Measurements from ENCODE around the gene PSMD6. TPM values are rescaled to one million over a fixed set of nuclear protein-coding genes. Genes with fewer than 3 reads are reported as not detected.
A peak's percentile ranks its signal among the peaks of the same experiment; 100 is the strongest.

The PSMD6 gene
- polyA plus RNA-seq: 10 to 100 TPM; 51.4 to 65.2 (median 56.0) TPM
- long read RNA-seq, donor 1: 0 reads
- long read RNA-seq, donor 2, transcript PSMD6-201 (8 exons, 1,430 nt): major isoform, 10 of 15 reads
- long read RNA-seq, donor 2, partial matches to known transcripts: 0 of 15 reads
- long read RNA-seq, donor 2, other reads (novel, unspliced or antisense): 0 of 15 reads
- long read RNA-seq, donor 3, full-length matches to known transcripts: 25 of 25 reads
- long read RNA-seq, donor 3, partial matches to known transcripts: 0 of 25 reads
- long read RNA-seq, donor 3, other reads (novel, unspliced or antisense): 0 of 25 reads
- long read RNA-seq, donor 4, partial matches to known transcripts: 0 of 2 reads
- long read RNA-seq, donor 4, other reads (novel, unspliced or antisense): 0 of 2 reads
- long read RNA-seq, donor 5, full-length matches to known transcripts: 3 of 3 reads
- long read RNA-seq, donor 5, partial matches to known transcripts: 0 of 3 reads
- long read RNA-seq, donor 5, other reads (novel, unspliced or antisense): 0 of 3 reads
- long read RNA-seq, donor 6, transcript PSMD6-203 (2 exons, 2,621 nt): minor isoform, 6 of 28 reads
- long read RNA-seq, donor 6, transcript PSMD6-201 (8 exons, 1,430 nt): major isoform, 20 of 28 reads
- long read RNA-seq, donor 6, partial matches to known transcripts: 0 of 28 reads
- long read RNA-seq, donor 6, other reads (novel, unspliced or antisense): 0 of 28 reads
- long read RNA-seq, donor 7: 0 reads
- long read RNA-seq, donor 8: 0 reads
- long read RNA-seq, donor 9, partial matches to known transcripts: 0 of 4 reads
- long read RNA-seq, donor 9, other reads (novel, unspliced or antisense): 0 of 4 reads
- long read RNA-seq, donor 10, full-length matches to known transcripts: 48 of 56 reads
- long read RNA-seq, donor 10, partial matches to known transcripts: 8 of 56 reads
- long read RNA-seq, donor 10, other reads (novel, unspliced or antisense): 0 of 56 reads

DNA sequence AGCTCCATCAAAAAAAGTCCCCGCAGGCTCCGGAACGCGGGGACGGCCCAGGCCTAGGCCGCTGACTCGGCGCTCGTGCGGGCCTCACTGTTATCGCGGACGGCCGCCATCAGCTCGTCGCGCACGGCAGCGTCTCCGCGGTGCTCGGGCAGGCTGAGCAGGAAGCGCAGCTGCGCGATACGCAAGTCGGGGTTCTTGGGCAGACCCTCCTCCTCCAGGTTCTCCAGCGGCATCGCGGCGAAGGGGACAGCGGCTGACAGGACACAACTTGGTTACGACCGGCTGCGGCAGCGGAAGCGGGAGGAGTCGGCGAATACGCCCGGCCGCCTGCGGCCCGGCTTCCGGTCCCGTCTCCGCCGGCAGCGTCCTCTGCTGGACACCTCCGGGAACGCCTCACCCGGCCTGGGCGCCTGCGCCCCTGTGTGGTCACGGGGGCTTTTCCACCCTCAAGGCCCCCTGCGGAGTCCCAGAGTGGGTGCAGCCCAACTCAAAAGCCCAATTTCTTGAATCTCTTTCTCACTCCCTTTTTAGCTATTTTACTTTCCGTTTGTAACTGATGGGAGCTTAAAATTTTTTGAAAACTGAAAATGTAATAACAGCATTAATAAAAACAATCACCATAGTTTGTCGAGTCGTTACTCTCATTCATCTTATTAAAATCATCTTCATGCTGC is at the start of gene PSMD6:
PSMD6 (minus strand) TSS at position 308 of the 674 bp plus-strand sequence; CDS start at position 233, 75 bp downstream.
- DNase-seq (peak; percentile 76 to 95), FAIRE-seq (no peak)
- peak within 1 kb of the TSS; percentile 70 to 89 (median 85) for H3K4me3 ChIP-seq (ENCODE audit: low read depth in 1 of 3, low read length in 3 of 3)
- no peaks in the 10 kb centered on the region for H3K9me3 ChIP-seq (ENCODE audit: control insufficient read depth in 2 of 2, insufficient read depth in 1 of 2, low read depth in 1 of 2, low read length in 1 of 2)
- peak within 1 kb of the TSS; percentile 17 to 82 (median 67) for H3K27ac ChIP-seq (ENCODE audit: low read depth in 1 of 3, low read length in 2 of 3)
- 1 to 2% (median 2%) methylated on average over 56 to 59 of the region's 59 CpGs for WGBS, 3 donors
- no peaks in the 10 kb centered on the region for H3K27me3 ChIP-seq (ENCODE audit: control insufficient read depth in 3 of 3, insufficient read depth in 3 of 3, low read length in 3 of 3)
- peaks cover 1 to 6% (median 6%) of the 10 kb centered on the region in 3 donors for H3K36me3 ChIP-seq (ENCODE audit: control insufficient read depth in 3 of 3, insufficient read depth in 2 of 3, low read depth in 1 of 3, low read length in 3 of 3)
- peaks cover 2 to 9% (median 5%) of the 10 kb centered on the region in 3 donors for H3K4me1 ChIP-seq (ENCODE audit: control insufficient read depth in 3 of 3, insufficient read depth in 2 of 3, low read depth in 1 of 3, low read length in 2 of 3)

DNA sequence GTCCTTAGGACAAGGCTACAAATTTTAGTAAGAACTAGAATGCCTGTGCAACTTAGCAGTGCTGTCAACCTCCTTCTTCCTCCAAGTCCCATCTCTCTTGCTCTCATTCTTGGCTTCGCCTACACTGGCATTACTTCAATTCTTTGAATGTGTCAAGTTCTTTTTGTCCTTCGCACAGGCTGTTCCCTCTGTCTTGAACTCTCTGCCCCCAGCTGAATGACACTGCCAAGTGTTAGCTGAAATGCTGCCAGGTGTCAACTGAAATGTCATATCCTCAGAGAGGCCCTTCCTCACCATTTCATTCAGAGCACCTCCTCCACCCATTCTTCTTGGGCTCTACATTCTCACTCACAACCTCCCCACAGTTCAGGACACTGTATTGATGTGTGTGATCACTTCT is 48.8 kb upstream of the PSMD6 start:
- H3K36me3 ChIP-seq (ENCODE audit: control insufficient read depth in 3 of 3, insufficient read depth in 2 of 3, low read depth in 1 of 3, low read length in 3 of 3): no peaks in the 10 kb centered on the region
- WGBS, 3 donors: 84 to 88% (median 84%) methylated on average over 2 of the region's 2 CpGs
- FAIRE-seq (no peak), DNase-seq (no peak)
- no peaks in the 10 kb centered on the region for H3K4me1 ChIP-seq (ENCODE audit: control insufficient read depth in 3 of 3, insufficient read depth in 2 of 3, low read depth in 1 of 3, low read length in 2 of 3)
- no peak overlapping the region for H3K27ac ChIP-seq (ENCODE audit: low read depth in 1 of 3, low read length in 2 of 3)
- peaks cover 0 to 2% (median 0%) of the 10 kb centered on the region in 3 donors for H3K27me3 ChIP-seq (ENCODE audit: control insufficient read depth in 3 of 3, insufficient read depth in 3 of 3, low read length in 3 of 3)
- H3K4me3 ChIP-seq (ENCODE audit: low read depth in 1 of 3, low read length in 3 of 3): no peak overlapping the region
- H3K9me3 ChIP-seq (ENCODE audit: control insufficient read depth in 2 of 2, insufficient read depth in 1 of 2, low read depth in 1 of 2, low read length in 1 of 2): peaks cover 0 to 3% of the 10 kb centered on the region in 2 donors

- no peak for FAIRE-seq
- no peak for DNase-seq
- H3K9me3 ChIP-seq (ENCODE audit: control insufficient read depth in 2 of 2, insufficient read depth in 1 of 2, low read depth in 1 of 2, low read length in 1 of 2): peaks cover 0 to 3% of the 10 kb centered on the region in 2 donors
- no peaks in the 10 kb centered on the region for H3K4me1 ChIP-seq (ENCODE audit: control insufficient read depth in 3 of 3, insufficient read depth in 2 of 3, low read depth in 1 of 3, low read length in 2 of 3)
- peaks cover 0 to 2% (median 0%) of the 10 kb centered on the region in 3 donors for H3K27me3 ChIP-seq (ENCODE audit: control insufficient read depth in 3 of 3, insufficient read depth in 3 of 3, low read length in 3 of 3)
- H3K36me3 ChIP-seq (ENCODE audit: control insufficient read depth in 3 of 3, insufficient read depth in 2 of 3, low read depth in 1 of 3, low read length in 3 of 3): no peaks in the 10 kb centered on the region
- H3K4me3 ChIP-seq (ENCODE audit: low read depth in 1 of 3, low read length in 3 of 3): no peak overlapping the region
- H3K27ac ChIP-seq (ENCODE audit: low read depth in 1 of 3, low read length in 2 of 3): no peak overlapping the region
Observed at GRCh38 chr3:64070704-64071103, 47.4 kb upstream of the PSMD6 start.

DNA sequence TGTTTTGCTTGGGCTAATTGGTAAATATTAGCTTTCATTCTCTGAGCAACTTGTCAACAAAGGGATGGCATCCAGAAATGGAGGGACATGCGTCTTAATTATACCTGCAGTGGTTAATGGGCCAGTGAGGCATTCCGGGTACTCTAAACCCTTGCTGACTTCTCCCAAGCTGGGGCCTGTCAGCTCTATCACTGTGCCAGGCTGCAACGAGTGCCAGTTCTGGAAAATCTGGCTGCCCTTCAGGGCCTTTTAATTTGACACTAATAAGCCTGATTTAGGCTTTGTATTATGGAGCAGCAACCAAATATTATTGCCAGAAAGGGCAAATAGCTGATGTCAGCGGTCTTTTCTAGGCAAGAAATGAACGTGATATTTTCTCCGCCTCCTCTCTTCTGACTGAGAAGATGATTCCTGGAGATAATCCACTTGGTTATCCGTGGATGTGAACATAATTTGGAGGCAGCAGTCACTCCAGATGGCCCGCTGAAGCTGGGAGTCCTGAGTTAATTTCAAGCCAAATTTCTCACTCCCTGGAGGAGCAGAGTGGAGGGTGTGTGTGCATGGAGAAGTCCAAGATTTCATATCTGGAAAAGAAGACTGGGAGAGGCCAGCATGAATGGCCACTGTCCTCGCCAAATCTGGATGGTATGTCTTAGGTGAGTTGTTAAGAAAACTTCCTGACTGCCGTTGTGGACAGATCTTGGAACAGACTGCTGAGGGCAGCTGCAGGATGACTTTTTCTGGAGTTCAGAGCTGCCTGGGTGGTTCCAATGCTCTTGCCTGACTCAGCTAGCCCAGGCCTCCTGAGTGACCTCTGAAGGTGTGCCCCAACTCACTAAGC is 44.4 kb upstream of the PSMD6 start:
- no peak for DNase-seq
- Histone ChIP-seq H3K36me3 (ENCODE audit: control insufficient read depth in 3 of 3, insufficient read depth in 2 of 3, low read depth in 1 of 3, low read length in 3 of 3) (no peaks in the 10 kb centered on the region), H3K9me3 (ENCODE audit: control insufficient read depth in 2 of 2, insufficient read depth in 1 of 2, low read depth in 1 of 2, low read length in 1 of 2) (peaks cover 0 to 3% of the 10 kb centered on the region in 2 donors), H3K27me3 (ENCODE audit: control insufficient read depth in 3 of 3, insufficient read depth in 3 of 3, low read length in 3 of 3) (peaks cover 0 to 2% (median 0%) of the 10 kb centered on the region in 3 donors), H3K4me1 (ENCODE audit: control insufficient read depth in 3 of 3, insufficient read depth in 2 of 3, low read depth in 1 of 3, low read length in 2 of 3) (no peaks in the 10 kb centered on the region), H3K27ac (ENCODE audit: low read depth in 1 of 3, low read length in 2 of 3) (no peak overlapping the region), H3K4me3 (ENCODE audit: low read depth in 1 of 3, low read length in 3 of 3) (no peak overlapping the region)
- 63 to 70% (median 65%) methylated on average over 10 of the region's 10 CpGs for WGBS, 3 donors
- no peak for FAIRE-seq

DNA sequence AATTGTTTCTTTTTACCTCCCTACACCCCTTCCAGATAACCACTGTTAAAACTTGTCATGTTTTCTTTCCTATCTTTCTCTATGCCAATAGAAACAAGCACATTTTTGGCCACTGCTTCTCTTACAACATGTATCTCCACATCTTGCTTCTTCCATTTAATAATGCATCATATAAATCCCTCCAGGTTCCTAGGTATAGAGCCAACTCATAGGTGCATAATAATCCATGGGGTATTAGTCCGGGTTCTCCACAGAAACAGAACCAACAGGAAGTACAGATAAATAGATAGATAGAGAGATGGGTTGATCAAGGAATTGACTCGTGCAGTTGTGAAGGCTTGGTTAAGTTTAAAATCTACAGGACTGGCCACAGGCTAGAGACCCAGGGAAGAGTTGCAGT is 41.5 kb upstream of the PSMD6 start:
- H3K4me3 ChIP-seq (ENCODE audit: low read depth in 1 of 3, low read length in 3 of 3): no peak overlapping the region
- H3K27ac ChIP-seq (ENCODE audit: low read depth in 1 of 3, low read length in 2 of 3): no peak overlapping the region
- FAIRE-seq: no peak
- no peaks in the 10 kb centered on the region for H3K9me3 ChIP-seq (ENCODE audit: control insufficient read depth in 2 of 2, insufficient read depth in 1 of 2, low read depth in 1 of 2, low read length in 1 of 2)
- H3K4me1 ChIP-seq (ENCODE audit: control insufficient read depth in 3 of 3, insufficient read depth in 2 of 3, low read depth in 1 of 3, low read length in 2 of 3): no peaks in the 10 kb centered on the region
- WGBS, 3 donors: 83 to 85% (median 85%) methylated on average over 2 of the region's 2 CpGs
- no peaks in the 10 kb centered on the region for H3K36me3 ChIP-seq (ENCODE audit: control insufficient read depth in 3 of 3, insufficient read depth in 2 of 3, low read depth in 1 of 3, low read length in 3 of 3)
- DNase-seq: no peak
- H3K27me3 ChIP-seq (ENCODE audit: control insufficient read depth in 3 of 3, insufficient read depth in 3 of 3, low read length in 3 of 3): peaks cover 0 to 2% (median 0%) of the 10 kb centered on the region in 3 donors

DNA sequence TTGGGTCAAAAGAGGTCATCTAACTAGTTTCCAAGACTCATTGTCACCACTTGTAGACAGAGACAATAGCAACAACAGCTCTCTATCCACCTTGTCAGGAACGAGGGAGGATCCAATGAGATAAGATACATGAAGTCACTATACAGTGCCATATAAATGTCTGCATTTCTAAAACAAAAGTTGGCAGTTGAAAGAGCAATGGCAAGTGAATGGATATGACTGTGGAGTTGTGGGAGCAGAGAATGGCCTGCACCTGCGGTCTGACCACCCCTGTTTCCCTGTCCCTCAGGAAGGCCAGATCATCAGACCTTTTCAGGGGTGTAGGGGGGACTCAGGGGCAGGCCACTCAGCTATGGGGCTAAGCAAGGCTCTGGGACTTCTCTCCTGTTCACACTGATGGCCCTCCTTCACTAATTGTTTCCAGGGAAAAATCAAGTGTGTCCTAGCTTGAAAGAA is 40.7 kb upstream of the PSMD6 start:
- H3K36me3 ChIP-seq (ENCODE audit: control insufficient read depth in 3 of 3, insufficient read depth in 2 of 3, low read depth in 1 of 3, low read length in 3 of 3): no peaks in the 10 kb centered on the region
- no peak overlapping the region for H3K27ac ChIP-seq (ENCODE audit: low read depth in 1 of 3, low read length in 2 of 3)
- FAIRE-seq: no peak
- H3K4me3 ChIP-seq (ENCODE audit: low read depth in 1 of 3, low read length in 3 of 3): no peak overlapping the region
- H3K27me3 ChIP-seq (ENCODE audit: control insufficient read depth in 3 of 3, insufficient read depth in 3 of 3, low read length in 3 of 3): peaks cover 0 to 2% (median 0%) of the 10 kb centered on the region in 3 donors
- WGBS, 3 donors: 39 to 78% (median 41%) methylated on average over 2 of the region's 2 CpGs
- no peak for DNase-seq
- H3K9me3 ChIP-seq (ENCODE audit: control insufficient read depth in 2 of 2, insufficient read depth in 1 of 2, low read depth in 1 of 2, low read length in 1 of 2): no peaks in the 10 kb centered on the region
- H3K4me1 ChIP-seq (ENCODE audit: control insufficient read depth in 3 of 3, insufficient read depth in 2 of 3, low read depth in 1 of 3, low read length in 2 of 3): no peaks in the 10 kb centered on the region

DNA sequence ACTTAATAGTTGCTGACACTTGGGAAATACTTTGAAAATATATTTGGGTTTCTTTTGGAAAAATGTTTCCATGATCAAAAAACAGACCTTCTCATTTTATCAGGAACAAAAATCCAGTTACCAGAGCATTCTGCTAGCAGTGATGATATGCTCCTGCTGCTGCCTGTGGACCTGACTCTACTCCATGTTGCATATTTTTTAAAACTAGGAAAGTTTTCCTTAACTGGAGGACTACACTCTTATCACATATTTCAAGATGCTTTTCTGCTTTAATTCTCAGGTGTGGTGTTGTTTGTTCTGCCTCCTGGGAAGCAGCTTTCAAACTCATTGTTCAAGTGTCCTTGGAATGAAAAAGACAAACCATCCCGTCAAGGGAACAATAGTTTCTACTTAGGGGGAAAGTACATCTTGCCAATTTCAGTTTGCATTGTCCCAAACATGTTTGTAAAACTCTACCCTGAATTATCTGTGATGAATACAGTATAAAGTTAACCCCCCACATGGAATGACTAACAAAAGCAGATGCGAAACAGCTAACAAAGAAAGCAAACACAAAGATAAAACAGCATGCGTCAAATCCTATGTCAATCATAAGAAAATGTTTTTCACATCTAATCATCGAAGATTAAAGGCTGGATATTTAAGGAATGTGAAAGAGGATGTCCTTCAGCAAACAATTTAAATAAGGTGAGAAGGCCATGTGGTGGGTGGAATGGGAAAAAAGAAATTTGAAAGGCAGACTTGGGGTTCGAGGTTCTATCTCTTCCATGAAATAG is 40.1 kb upstream of the PSMD6 start:
- Histone ChIP-seq H3K27me3 (ENCODE audit: control insufficient read depth in 3 of 3, insufficient read depth in 3 of 3, low read length in 3 of 3) (peaks cover 0 to 2% (median 0%) of the 10 kb centered on the region in 3 donors), H3K4me1 (ENCODE audit: control insufficient read depth in 3 of 3, insufficient read depth in 2 of 3, low read depth in 1 of 3, low read length in 2 of 3) (no peaks in the 10 kb centered on the region), H3K27ac (ENCODE audit: low read depth in 1 of 3, low read length in 2 of 3) (no peak overlapping the region), H3K36me3 (ENCODE audit: control insufficient read depth in 3 of 3, insufficient read depth in 2 of 3, low read depth in 1 of 3, low read length in 3 of 3) (no peaks in the 10 kb centered on the region), H3K9me3 (ENCODE audit: control insufficient read depth in 2 of 2, insufficient read depth in 1 of 2, low read depth in 1 of 2, low read length in 1 of 2) (no peaks in the 10 kb centered on the region), H3K4me3 (ENCODE audit: low read depth in 1 of 3, low read length in 3 of 3) (no peak overlapping the region)
- no peak for DNase-seq
- no peak for FAIRE-seq
- 62 to 72% (median 63%) methylated on average over 5 of the region's 5 CpGs for WGBS, 3 donors
